Measurements from ENCODE around the gene OGG1.
A peak's percentile ranks its signal among the peaks of the same experiment; 100 is the strongest.

The OGG1 gene

GRCh38 chr3:9786825-9787669, 37.3 kb downstream of the OGG1 start:
- no peak for DNase-seq

- no peak for DNase-seq
These were observed 38.0 kb downstream of the OGG1 start for GRCh38 chr3:9787714-9788113.

- DNase-seq = no peak
These were observed 41.4 kb downstream of the OGG1 start for GRCh38 chr3:9791127-9791526.

GRCh38 chr3:9791790-9792404, 42.1 kb downstream of the OGG1 start:
- no peak for DNase-seq

GRCh38 chr3:9792405-9793160, 42.8 kb downstream of the OGG1 start, which contains the start of the genes ARPC4 and TADA3:
Gene ARPC4 (plus strand): TSS chr3:9793082. CDS start chr3:9793122, 40 bp downstream.
Gene TADA3 (minus strand): TSS chr3:9792473. CDS start chr3:9791466, 1,007 bp downstream.
- DNase-seq = peak; percentile 98

GRCh38 chr3:9793161-9793781, 43.5 kb downstream of the OGG1 start:
- peak; percentile 38 for DNase-seq

- DNase-seq = no peak
These were observed 44.6 kb downstream of the OGG1 start for GRCh38 chr3:9794400-9794799.

- no peak for DNase-seq
These were observed 45.5 kb downstream of the OGG1 start for GRCh38 chr3:9795207-9795606.

- no peak for DNase-seq
These were observed 47.6 kb downstream of the OGG1 start for GRCh38 chr3:9797196-9797945.

- no peak for DNase-seq
These were observed 50.8 kb downstream of the OGG1 start for GRCh38 chr3:9800529-9800928.

- no peak for DNase-seq
These were observed 53.7 kb downstream of the OGG1 start for GRCh38 chr3:9803494-9803893.

GRCh38 chr3:9804996-9805395, 55.2 kb downstream of the OGG1 start:
- DNase-seq = no peak

- no peak for DNase-seq
These were observed 56.4 kb downstream of the OGG1 start for GRCh38 chr3:9806137-9806536.

Measured in fibroblast of skin of right quadriceps (primary cell).